Smooth muscle cell (in vitro differentiated cells): ENCODE measurements around the gene USP17L22. TPM values are rescaled to one million over a fixed set of nuclear protein-coding genes. Genes with fewer than 3 reads are reported as not detected.
"Not testable (repeated sequence)": the region's sequence is repeated elsewhere in the genome, so short reads cannot be mapped to it uniquely, and the experiment has no call there.

Experiments
- DNase-seq: peaks from one replicate; lab custom pipeline; 2025; ENCODE audit not compliant: unreplicated experiment; lab: John Stamatoyannopoulos, UW
- H2AFZ ChIP-seq: fragments of 200-600 bp; sonication (generic); 2 replicates; pipeline ENCODE4 v1.6.0; 2016; ENCODE audit warnings: antibody characterized with exemption, low read depth, mild to moderate bottlenecking
- H3F3A ChIP-seq: fragments of 200-600 bp; sonication (generic); 2 replicates; pipeline ENCODE4 v1.6.0; 2017; ENCODE audit warnings: antibody characterized with exemption, low read depth
- H3K27ac ChIP-seq: fragments of 200-600 bp; sonication (generic); 2 replicates; pipeline ENCODE4 v1.5.1; 2016; ENCODE audit warnings: low read depth, mild to moderate bottlenecking
- H3K27me3 ChIP-seq: fragments of 200-600 bp; sonication (generic); 2 replicates; pipeline ENCODE4 v1.6.1; 2016; ENCODE audit warnings: low read depth, mild to moderate bottlenecking
- H3K36me3 ChIP-seq: fragments of 200-600 bp; sonication (generic); 2 replicates; pipeline ENCODE4 v1.5.1; 2016; ENCODE audit warnings: low read depth
- H3K4me1 ChIP-seq: fragments of 200-600 bp; sonication (generic); 2 replicates; pipeline ENCODE4 v1.5.1; 2016; ENCODE audit warnings: low read depth
- H3K4me2 ChIP-seq: fragments of 200-600 bp; sonication (generic); 2 replicates; pipeline ENCODE4 v1.6.0; 2016; ENCODE audit warnings: mild to moderate bottlenecking
- H3K4me3 ChIP-seq: fragments of 200-600 bp; sonication (generic); 2 replicates; pipeline ENCODE4 v1.5.1; 2016; ENCODE audit warnings: mild to moderate bottlenecking
- H3K79me2 ChIP-seq: fragments of 200-600 bp; sonication (generic); 2 replicates; pipeline ENCODE4 v1.6.0; 2016; ENCODE audit warnings: low read depth, mild to moderate bottlenecking
- H3K9ac ChIP-seq: fragments of 200-600 bp; sonication (generic); 2 replicates; pipeline ENCODE4 v1.6.0; 2016; ENCODE audit warnings: low read depth
- H3K9me3 ChIP-seq: fragments of 200-600 bp; sonication (generic); replicated peaks from 2 replicates; pipeline ENCODE4 v1.5.1; 2016; ENCODE audit warnings: low read depth
- H4K20me1 ChIP-seq: fragments of 200-600 bp; sonication (generic); 2 replicates; pipeline ENCODE4 v1.6.0; 2016; ENCODE audit warnings: low read depth
- WGBS: methylation state at CpG from one replicate; pipeline ENCODE4 v1.1.7; 2016; ENCODE audit warnings: low lambda C conversion rate; 5-methylcytosine and 5-hydroxymethylcytosine counted together
- polyA plus RNA-seq: library from polyadenylated mRNA; unstranded; fragments of >200 nt; fragmentation: Nextera tagmentation; extraction: Ambion mirVana; gene quantifications from 2 replicates; pipeline ENCODE4 v1.2.1, GENCODE V29; 2016
- total RNA-seq: library from RNA; depleted of rRNA; stranded (reverse); fragments of >200 nt; gene quantifications from 2 replicates; pipeline ENCODE4 v1.2.3, GENCODE V29; 2014

The USP17L22 gene
- total and polyA plus RNA-seq, 2 experiments from 2014 or later = not detected

GRCh38 chr4:9253078-9253477, 14.3 kb upstream of the USP17L22 start, which contains the start of gene USP17L19:
Gene USP17L19, plus strand, starts transcription at chr4:9253378. Its CDS starts 0 bp downstream, at chr4:9253378.
- no CpG with 5 or more reads among the region's 13 CpGs for WGBS
- H3K9ac ChIP-seq, H3K4me3 ChIP-seq, H3K79me2 ChIP-seq, H3F3A ChIP-seq, H3K27ac ChIP-seq, H3K4me1 ChIP-seq, H3K36me3 ChIP-seq, H4K20me1 ChIP-seq, H3K4me2 ChIP-seq, H3K27me3 ChIP-seq, H2AFZ ChIP-seq, DNase-seq, H3K9me3 ChIP-seq: not testable (repeated sequence)

GRCh38 chr4:9257824-9258223, 9.6 kb upstream of the USP17L22 start, which contains the start of gene USP17L20:
Gene USP17L20, plus strand, starts transcription at chr4:9258124. Its CDS starts 0 bp downstream, at chr4:9258124.
- H3K27ac ChIP-seq, H3K9me3 ChIP-seq, H3K4me1 ChIP-seq, H3K36me3 ChIP-seq, H3K9ac ChIP-seq, DNase-seq, H3F3A ChIP-seq, H3K4me2 ChIP-seq, H3K79me2 ChIP-seq, H2AFZ ChIP-seq, H3K27me3 ChIP-seq, H4K20me1 ChIP-seq, H3K4me3 ChIP-seq: not testable (repeated sequence)
- WGBS = no CpG with 5 or more reads among the region's 15 CpGs

- H4K20me1 ChIP-seq, H3K79me2 ChIP-seq, H3K4me3 ChIP-seq, H3K27ac ChIP-seq, H3K9ac ChIP-seq, H2AFZ ChIP-seq, DNase-seq, H3K9me3 ChIP-seq, H3F3A ChIP-seq, H3K4me2 ChIP-seq, H3K36me3 ChIP-seq, H3K4me1 ChIP-seq, H3K27me3 ChIP-seq: not testable (repeated sequence)
- no CpG with 5 or more reads among the region's 13 CpGs for WGBS
Observed at GRCh38 chr4:9262572-9262971, 4.8 kb upstream of the USP17L22 start, which contains the start of gene USP17L21. Gene USP17L21, plus strand, starts transcription at chr4:9262872. Its CDS starts 0 bp downstream, at chr4:9262872.

- H3K36me3 ChIP-seq, H3K27me3 ChIP-seq, H3K4me1 ChIP-seq, H3K79me2 ChIP-seq, H3K9ac ChIP-seq, H2AFZ ChIP-seq, H3K4me2 ChIP-seq, H3K9me3 ChIP-seq, H4K20me1 ChIP-seq, H3K27ac ChIP-seq, DNase-seq, H3F3A ChIP-seq, H3K4me3 ChIP-seq: not testable (repeated sequence)
- WGBS = 82% methylated on average over 8 of the region's 10 CpGs
Observed at GRCh38 chr4:9271719-9272118, 4.3 kb downstream of the USP17L22 start.

Other genes with a start within 250 kb of the USP17L22 start
- not detected in 2 replicates for gene FAM90A26, start 97.2 kb upstream of the USP17L22 start, total RNA-seq
- not detected in 2 replicates for gene FAM90A26, start 97.2 kb upstream of the USP17L22 start, polyA plus RNA-seq
- gene USP17L10, start 57.0 kb upstream of the USP17L22 start, total RNA-seq = not detected in 2 replicates
- not detected in 2 replicates for gene USP17L10, start 57.0 kb upstream of the USP17L22 start, polyA plus RNA-seq
- not detected in 2 replicates for gene USP17L11, start 52.2 kb upstream of the USP17L22 start, total RNA-seq
- gene USP17L11, start 52.2 kb upstream of the USP17L22 start, polyA plus RNA-seq = not detected in 2 replicates
- gene USP17L12, start 47.5 kb upstream of the USP17L22 start, total RNA-seq = not detected in 2 replicates
- gene USP17L12, start 47.5 kb upstream of the USP17L22 start, polyA plus RNA-seq = not detected in 2 replicates
- not detected in 2 replicates for gene USP17L13, start 42.7 kb upstream of the USP17L22 start, total RNA-seq
- gene USP17L13, start 42.7 kb upstream of the USP17L22 start, polyA plus RNA-seq = not detected in 2 replicates
- gene USP17L15, start 33.2 kb upstream of the USP17L22 start, total RNA-seq = not detected in 2 replicates
- not detected in 2 replicates for gene USP17L15, start 33.2 kb upstream of the USP17L22 start, polyA plus RNA-seq
- not detected in 2 replicates for gene USP17L17, start 23.7 kb upstream of the USP17L22 start, total RNA-seq
- not detected in 2 replicates for gene USP17L17, start 23.7 kb upstream of the USP17L22 start, polyA plus RNA-seq
- gene USP17L18, start 19.0 kb upstream of the USP17L22 start, total RNA-seq = not detected in 2 replicates
- not detected in 2 replicates for gene USP17L18, start 19.0 kb upstream of the USP17L22 start, polyA plus RNA-seq
- not detected in 2 replicates for gene USP17L19, start 14.2 kb upstream of the USP17L22 start, total RNA-seq
- gene USP17L19, start 14.2 kb upstream of the USP17L22 start, polyA plus RNA-seq = not detected in 2 replicates
- gene USP17L20, start 9.5 kb upstream of the USP17L22 start, total RNA-seq = not detected in 2 replicates
- gene USP17L20, start 9.5 kb upstream of the USP17L22 start, polyA plus RNA-seq = not detected in 2 replicates
- gene USP17L21, start 4.7 kb upstream of the USP17L22 start, total RNA-seq = not detected in 2 replicates
- not detected in 2 replicates for gene USP17L21, start 4.7 kb upstream of the USP17L22 start, polyA plus RNA-seq
- not detected in 2 replicates for gene USP17L24, start 57.5 kb downstream of the USP17L22 start, total RNA-seq
- gene USP17L24, start 57.5 kb downstream of the USP17L22 start, polyA plus RNA-seq = not detected in 2 replicates
- gene USP17L25, start 62.3 kb downstream of the USP17L22 start, total RNA-seq = not detected in 2 replicates
- not detected in 2 replicates for gene USP17L25, start 62.3 kb downstream of the USP17L22 start, polyA plus RNA-seq
- gene USP17L26, start 67.0 kb downstream of the USP17L22 start, total RNA-seq = not detected in 2 replicates
- gene USP17L26, start 67.0 kb downstream of the USP17L22 start, polyA plus RNA-seq = not detected in 2 replicates
- gene USP17L5, start 71.8 kb downstream of the USP17L22 start, total RNA-seq = not detected in 2 replicates
- gene USP17L5, start 71.8 kb downstream of the USP17L22 start, polyA plus RNA-seq = not detected in 2 replicates
- gene USP17L27, start 76.5 kb downstream of the USP17L22 start, total RNA-seq = not detected in 2 replicates
- not detected in 2 replicates for gene USP17L27, start 76.5 kb downstream of the USP17L22 start, polyA plus RNA-seq
- not detected in 2 replicates for gene USP17L28, start 81.3 kb downstream of the USP17L22 start, total RNA-seq
- not detected in 2 replicates for gene USP17L28, start 81.3 kb downstream of the USP17L22 start, polyA plus RNA-seq
- gene USP17L29, start 86.0 kb downstream of the USP17L22 start, total RNA-seq = not detected in 2 replicates
- not detected in 2 replicates for gene USP17L29, start 86.0 kb downstream of the USP17L22 start, polyA plus RNA-seq
- gene USP17L30, start 95.5 kb downstream of the USP17L22 start, total RNA-seq = not detected in 2 replicates
- gene USP17L30, start 95.5 kb downstream of the USP17L22 start, polyA plus RNA-seq = not detected in 2 replicates
- not detected in 2 replicates for gene DEFB131A, start 176.8 kb downstream of the USP17L22 start, total RNA-seq
- gene DEFB131A, start 176.8 kb downstream of the USP17L22 start, polyA plus RNA-seq = not detected in 2 replicates